ENCODE data around the gene NFIB. TPM values are rescaled to one million over a fixed set of nuclear protein-coding genes. Genes with fewer than 3 reads are reported as not detected.

The NFIB gene
- total and polyA plus RNA-seq, 2 of the 13 experiments (the other 11 are each of a cell fraction or from before 2014, with no cell fraction given), result 0.98 to 4.6 TPM

DNA sequence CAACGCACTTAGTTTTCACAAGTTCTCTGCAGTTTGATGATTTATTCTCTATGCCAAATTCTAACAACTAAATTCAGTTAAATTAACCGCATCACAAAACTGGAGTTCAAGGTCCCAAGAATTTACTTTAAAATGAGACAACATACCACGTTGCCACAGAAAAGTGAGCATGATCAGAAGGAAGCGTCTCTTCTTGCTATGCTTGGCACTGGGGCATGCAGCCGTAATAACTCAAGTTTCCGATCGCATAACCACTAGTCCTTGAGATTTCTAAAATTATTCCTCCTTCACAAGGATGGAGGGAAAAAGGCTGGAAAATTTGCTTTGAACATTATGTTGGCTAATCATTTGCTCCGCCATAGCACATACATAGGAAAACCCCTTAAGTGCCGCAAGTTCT is 13.9 kb downstream of the NFIB start:
- H3K27ac ChIP-seq (ENCODE audit: extremely low read length, insufficient read depth, low read length), result no peak overlapping the region
- FAIRE-seq (no peak), ATAC-seq (no peak), DNase-seq (ENCODE audit: low spot score) (no peak)
- H3K4me2 ChIP-seq (ENCODE audit: low read depth, low read length), result no peak overlapping the region
- peaks cover 46% of the 10 kb centered on the region for H3K4me1 ChIP-seq (ENCODE audit: insufficient read depth, low read length)
- BruUV-seq (replicated peaks), result no TSS peak
- in situ Hi-C loops (cut with HindIII; ENCODE audit: extremely low pct_ligation_motif_present, low pct_unique_long_range_greater_than_20kb), result no loop called here
- H3K36me3 ChIP-seq (replicated peaks in 1 of 2; ENCODE audit: control insufficient read depth in 1 of 2, insufficient read depth in 2 of 2, low read length in 2 of 2), result no peaks in the 10 kb centered on the region
- H3K4me3 ChIP-seq (replicated peaks in 1 of 3; ENCODE audit: insufficient read depth in 1 of 3, low read depth in 2 of 3, low read length in 3 of 3), result no peak overlapping the region
- H3K9me3 ChIP-seq (ENCODE audit: low read length), result no peaks in the 10 kb centered on the region
- H4K20me1 ChIP-seq (ENCODE audit: insufficient read depth, low read length), result no peaks in the 10 kb centered on the region
- TF ChIP-seq ZMYM2 (CRISPR knock-in tag; IDR thresholded peaks at IDR 0.05), result no peak
- no peak for TF ChIP-seq ZBTB7A (CRISPR knock-in tag; IDR thresholded peaks at IDR 0.05)
- TF ChIP-seq, protein P1, sequence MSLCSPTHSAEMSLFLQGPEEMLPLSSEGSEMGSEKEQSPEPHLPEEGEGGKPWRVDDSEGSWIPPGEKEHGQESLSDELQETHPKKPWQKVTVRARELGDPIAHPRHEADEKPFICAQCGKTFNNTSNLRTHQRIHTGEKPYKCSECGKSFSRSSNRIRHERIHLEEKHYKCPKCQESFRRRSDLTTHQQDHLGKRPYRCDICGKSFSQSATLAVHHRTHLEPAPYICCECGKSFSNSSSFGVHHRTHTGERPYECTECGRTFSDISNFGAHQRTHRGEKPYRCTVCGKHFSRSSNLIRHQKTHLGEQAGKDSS (CRISPR knock-in tag; IDR thresholded peaks at IDR 0.05; ENCODE audit: borderline replicate concordance, low read depth), result no peak
- TF ChIP-seq, protein P2, sequence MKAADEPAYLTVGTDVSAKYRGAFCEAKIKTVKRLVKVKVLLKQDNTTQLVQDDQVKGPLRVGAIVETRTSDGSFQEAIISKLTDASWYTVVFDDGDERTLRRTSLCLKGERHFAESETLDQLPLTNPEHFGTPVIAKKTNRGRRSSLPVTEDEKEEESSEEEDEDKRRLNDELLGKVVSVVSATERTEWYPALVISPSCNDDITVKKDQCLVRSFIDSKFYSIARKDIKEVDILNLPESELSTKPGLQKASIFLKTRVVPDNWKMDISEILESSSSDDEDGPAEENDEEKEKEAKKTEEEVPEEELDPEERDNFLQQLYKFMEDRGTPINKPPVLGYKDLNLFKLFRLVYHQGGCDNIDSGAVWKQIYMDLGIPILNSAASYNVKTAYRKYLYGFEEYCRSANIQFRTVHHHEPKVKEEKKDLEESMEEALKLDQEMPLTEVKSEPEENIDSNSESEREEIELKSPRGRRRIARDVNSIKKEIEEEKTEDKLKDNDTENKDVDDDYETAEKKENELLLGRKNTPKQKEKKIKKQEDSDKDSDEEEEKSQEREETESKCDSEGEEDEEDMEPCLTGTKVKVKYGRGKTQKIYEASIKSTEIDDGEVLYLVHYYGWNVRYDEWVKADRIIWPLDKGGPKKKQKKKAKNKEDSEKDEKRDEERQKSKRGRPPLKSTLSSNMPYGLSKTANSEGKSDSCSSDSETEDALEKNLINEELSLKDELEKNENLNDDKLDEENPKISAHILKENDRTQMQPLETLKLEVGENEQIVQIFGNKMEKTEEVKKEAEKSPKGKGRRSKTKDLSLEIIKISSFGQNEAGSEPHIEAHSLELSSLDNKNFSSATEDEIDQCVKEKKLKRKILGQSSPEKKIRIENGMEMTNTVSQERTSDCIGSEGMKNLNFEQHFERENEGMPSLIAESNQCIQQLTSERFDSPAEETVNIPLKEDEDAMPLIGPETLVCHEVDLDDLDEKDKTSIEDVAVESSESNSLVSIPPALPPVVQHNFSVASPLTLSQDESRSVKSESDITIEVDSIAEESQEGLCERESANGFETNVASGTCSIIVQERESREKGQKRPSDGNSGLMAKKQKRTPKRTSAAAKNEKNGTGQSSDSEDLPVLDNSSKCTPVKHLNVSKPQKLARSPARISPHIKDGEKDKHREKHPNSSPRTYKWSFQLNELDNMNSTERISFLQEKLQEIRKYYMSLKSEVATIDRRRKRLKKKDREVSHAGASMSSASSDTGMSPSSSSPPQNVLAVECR (CRISPR knock-in tag; IDR thresholded peaks at IDR 0.05; ENCODE audit: borderline replicate concordance), result no peak
- TF ChIP-seq ARHGAP35 (CRISPR knock-in tag; IDR thresholded peaks at IDR 0.05; ENCODE audit: borderline replicate concordance), result no peak
- no peak for TF ChIP-seq PAWR (CRISPR knock-in tag; IDR thresholded peaks at IDR 0.05; ENCODE audit: borderline replicate concordance)
- TF ChIP-seq IKZF1 (IDR thresholded peaks at IDR 0.05), result no peak
- POLR2A ChIA-PET, result no interaction called here
- H2AFZ ChIP-seq (ENCODE audit: low read length), result no peak overlapping the region
- 78% methylated on average over 9 of the region's 9 CpGs for WGBS (ENCODE audit: low lambda C conversion rate)
- no peak overlapping the region for H3K9ac ChIP-seq (ENCODE audit: insufficient read depth, low read depth, low read length)
- CTCF ChIA-PET (ENCODE audit: low intra/inter-chr PET ratio, low total read pairs), result no interaction called here
- H3K27me3 ChIP-seq (ENCODE audit: control insufficient read depth in 1 of 2, insufficient read depth in 2 of 2, low read length in 2 of 2), result no peaks in the 10 kb centered on the region
- intact Hi-C loops (cut with micrococcal nuclease; ENCODE audit: unreplicated experiment), result no loop called here
- H3K79me2 ChIP-seq (ENCODE audit: insufficient read depth, low read length), result no peaks in the 10 kb centered on the region

Measured in HepG2 (cell line).